CD4-positive, alpha-beta T cell (primary cell): ENCODE results near the gene ACVR1. TPM values are rescaled to one million over a fixed set of nuclear protein-coding genes. Genes with fewer than 3 reads are reported as not detected.

Experiments used
- ATAC-seq: fragments of 200-7000 bp; cut with Tn5 transposase; one replicate; pipeline ENCODE4 v1.10.0; 2022; ENCODE audit warnings: mild to moderate bottlenecking; ENCODE audit not compliant: poor library complexity
- CTCF ChIA-PET: fragments of 350-600 bp; sonication (Branson Sonifier 250); formaldehyde crosslinking; loops from one replicate; lab custom pipeline; 2021; ENCODE audit warnings: antibody characterized with exemption, inconsistent platforms; lab: Charles Lee
- POLR2A ChIA-PET: fragments of 350-600 bp; sonication (Branson Sonifier 250); formaldehyde crosslinking; loops from one replicate; lab custom pipeline; 2021; ENCODE audit warnings: antibody characterized with exemption, inconsistent platforms; lab: Charles Lee
- DNase-seq, 14 experiments: peaks; one replicate each; pipeline ENCODE4 v3.0.0-alpha.2; 2013 to 2020; ENCODE audit warnings: mixed read lengths in 2 of 14
- H3K27ac ChIP-seq, 2 donors: one replicate each; pipeline versions ENCODE4 v1.5.1 to v1.7.0; 2013; ENCODE audit warnings: low read length in 2 of 2, low read depth in 1 of 2, mild to moderate bottlenecking in 1 of 2
- H3K27me3 ChIP-seq, 2 experiments: 1 replicate in 1 of 2; 2 replicates in 1 of 2; pipeline versions ENCODE4 v1.6.1 to v1.7.0; 2013; ENCODE audit warnings: low read length in 2 of 2, control low read depth in 1 of 2, mild to moderate bottlenecking in 1 of 2, moderate library complexity in 1 of 2; ENCODE audit not compliant: insufficient read depth in 2 of 2, control insufficient read depth in 1 of 2
- H3K36me3 ChIP-seq: one replicate; pipeline ENCODE4 v1.6.1; 2013; ENCODE audit warnings: low read length, control low read depth; ENCODE audit not compliant: insufficient read depth
- H3K4me1 ChIP-seq: one replicate; pipeline ENCODE4 v1.6.1; 2013; ENCODE audit warnings: low read length, control low read depth; ENCODE audit not compliant: insufficient read depth
- H3K4me3 ChIP-seq: one replicate; pipeline ENCODE4 v1.5.1; 2013; ENCODE audit warnings: mild to moderate bottlenecking, low read length, moderate library complexity
- H3K9me3 ChIP-seq, 2 experiments: 1 replicate in 1 of 2; 2 replicates in 1 of 2; pipeline versions ENCODE4 v1.6.1 to v1.7.0; 2013; ENCODE audit warnings: low read length in 2 of 2, mild to moderate bottlenecking in 2 of 2, control low read depth in 1 of 2, moderate library complexity in 1 of 2; ENCODE audit not compliant: control insufficient read depth in 1 of 2, insufficient read depth in 1 of 2
- H3K27ac Mint-ChIP-seq: one replicate; pipeline ENCODE4 v1.8.0; 2020; ENCODE audit warnings: mixed read lengths
- H3K27me3 Mint-ChIP-seq: one replicate; pipeline ENCODE4 v1.8.0; 2021; ENCODE audit warnings: mixed read lengths
- H3K36me3 Mint-ChIP-seq: one replicate; pipeline ENCODE4 v1.8.0; 2021; ENCODE audit warnings: low read depth, mixed read lengths
- H3K4me1 Mint-ChIP-seq: one replicate; pipeline ENCODE4 v1.8.0; 2021; ENCODE audit warnings: low read depth, mixed read lengths
- H3K4me3 Mint-ChIP-seq: one replicate; pipeline ENCODE4 v1.8.0; 2020; ENCODE audit warnings: mild to moderate bottlenecking, mixed read lengths
- H3K9me3 Mint-ChIP-seq: one replicate; pipeline ENCODE4 v1.8.0; 2020; ENCODE audit warnings: mixed read lengths
- CTCF ChIP-seq: fragments of 200-600 bp; IDR thresholded peaks from one replicate; pipeline ENCODE4 v1.8.0; 2022; ENCODE audit warnings: antibody characterized with exemption, mild to moderate bottlenecking
- intact Hi-C, 2 experiments: fragments of 100-400 bp; cut with DNase I in 1 of 2; cut with micrococcal nuclease in 1 of 2; formaldehyde crosslinking; loops; one replicate each; pipeline versions ENCODE4 v1.15.1 to v1.9.0; 2023 to 2025; cut with DNase I, micrococcal nuclease
- total RNA-seq, 174 experiments: library from RNA in 2 of 174; stranded (reverse) in 2 of 174; gene quantifications; one replicate each; pipeline ENCODE4 v1.2.3 and lab custom pipeline; 2021 to 2026

Gene ACVR1
- total RNA-seq, 2 experiments from 2014 or later, result 14.3 to 16.7 TPM

- Histone ChIP-seq H3K9me3 (no peaks in the 10 kb centered on the region), H3K27me3 (no peaks in the 10 kb centered on the region), H3K36me3 (peaks cover 25% of the 10 kb centered on the region), H3K4me3 (no peak overlapping the region), H3K4me1 (no peaks in the 10 kb centered on the region), H3K27ac (no peak overlapping the region)
- intact Hi-C loops, result no loop called here
- Mint-ChIP-seq H3K4me1 (peaks cover 14% of the 10 kb centered on the region), H3K36me3 (peaks cover 64% of the 10 kb centered on the region), H3K27me3 (no peaks in the 10 kb centered on the region), H3K9me3 (no peaks in the 10 kb centered on the region), H3K4me3 (no peak overlapping the region), H3K27ac (no peak overlapping the region)
- DNase-seq (no peak), ATAC-seq (no peak)
- ChIA-PET CTCF (no interaction called here), POLR2A (no interaction called here)
- no peak for TF ChIP-seq CTCF
These were observed 72.7 kb downstream of the ACVR1 start for GRCh38 chr2:157803476-157803875.

- intact Hi-C loops, result no loop called here
- H3K4me1 Mint-ChIP-seq, result no peaks in the 10 kb centered on the region
These were observed 75.2 kb downstream of the ACVR1 start for GRCh38 chr2:157800838-157801495.

GRCh38 chr2:157793053-157793612 lies 83.0 kb downstream of the ACVR1 start:
- peaks cover 30% of the 10 kb centered on the region for H3K36me3 Mint-ChIP-seq
- no peaks in the 10 kb centered on the region for H3K9me3 ChIP-seq
- H3K27me3 Mint-ChIP-seq, result no peaks in the 10 kb centered on the region
- no peak overlapping the region for H3K4me3 ChIP-seq
- no peak overlapping the region for H3K4me3 Mint-ChIP-seq
- H3K36me3 ChIP-seq, result peaks cover 8% of the 10 kb centered on the region
- ATAC-seq, result no peak
- POLR2A ChIA-PET, result no interaction called here
- peaks cover 23% of the 10 kb centered on the region for H3K4me1 Mint-ChIP-seq
- intact Hi-C loops, result no loop called here
- TF ChIP-seq CTCF, result peak; percentile 11
- no peak for DNase-seq
- CTCF ChIA-PET, result interaction anchor here (1.0 kb wide), 1 partner anchor 45 kb away, joined by 3 read pairs; no protein-coding TSS in a partner anchor
- H3K9me3 Mint-ChIP-seq, result no peaks in the 10 kb centered on the region
- H3K27me3 ChIP-seq, result no peaks in the 10 kb centered on the region
- no peak overlapping the region for H3K27ac ChIP-seq
- H3K4me1 ChIP-seq, result peaks cover 6% of the 10 kb centered on the region
- no peak overlapping the region for H3K27ac Mint-ChIP-seq

More at GRCh38 chr2:157800838-157801495, 75.2 kb downstream of the ACVR1 start:
- POLR2A ChIA-PET, result no interaction called here
- no peak overlapping the region for H3K4me3 ChIP-seq
- TF ChIP-seq CTCF, result no peak
- no peaks in the 10 kb centered on the region for H3K4me1 ChIP-seq
- H3K27me3 Mint-ChIP-seq, result no peaks in the 10 kb centered on the region
- no peaks in the 10 kb centered on the region for H3K9me3 ChIP-seq
- ATAC-seq, result no peak
- no peaks in the 10 kb centered on the region for H3K27me3 ChIP-seq
- no peaks in the 10 kb centered on the region for H3K9me3 Mint-ChIP-seq
- CTCF ChIA-PET, result no interaction called here
- peaks cover 19% of the 10 kb centered on the region for H3K36me3 ChIP-seq
- DNase-seq, result no peak
- H3K27ac Mint-ChIP-seq, result no peak overlapping the region
- H3K4me3 Mint-ChIP-seq, result no peak overlapping the region
- H3K27ac ChIP-seq, result no peak overlapping the region
- H3K36me3 Mint-ChIP-seq, result peaks cover 65% of the 10 kb centered on the region
